Gastroesophageal sphincter (tissue), 3 donors: ENCODE data around the gene SEC22A.

Source experiments
- EP300 ChIP-seq: sonication (generic); formaldehyde crosslinking; IDR thresholded peaks from one replicate; pipeline ENCODE4 v1.6.1; 2017; ENCODE audit warnings: antibody characterized with exemption, mild to moderate bottlenecking
- POLR2A ChIP-seq, 2 donors: fragments of 450-650 bp; IDR thresholded peaks; one replicate each; pipeline ENCODE4 v1.6.1; 2017; ENCODE audit warnings: antibody characterized with exemption in 2 of 2, mild to moderate bottlenecking in 2 of 2, moderate library complexity in 1 of 2
- POLR2AphosphoS5 ChIP-seq: sonication (generic); formaldehyde crosslinking; IDR thresholded peaks from one replicate; pipeline ENCODE4 v1.6.1; 2017; ENCODE audit warnings: antibody characterized with exemption
- TF ChIP-seq, protein P1 (sequence below), 4 experiments: fragments of 200-600 bp in 2 of 4; fragments of 450-650 bp in 2 of 4; sonication (generic) in 1 of 4; IDR thresholded peaks; one replicate each; pipeline ENCODE4 v1.5.1; 2017 to 2019; ENCODE audit warnings: antibody characterized with exemption in 4 of 4, mild to moderate bottlenecking in 2 of 4, moderate library complexity in 2 of 4

DNA sequence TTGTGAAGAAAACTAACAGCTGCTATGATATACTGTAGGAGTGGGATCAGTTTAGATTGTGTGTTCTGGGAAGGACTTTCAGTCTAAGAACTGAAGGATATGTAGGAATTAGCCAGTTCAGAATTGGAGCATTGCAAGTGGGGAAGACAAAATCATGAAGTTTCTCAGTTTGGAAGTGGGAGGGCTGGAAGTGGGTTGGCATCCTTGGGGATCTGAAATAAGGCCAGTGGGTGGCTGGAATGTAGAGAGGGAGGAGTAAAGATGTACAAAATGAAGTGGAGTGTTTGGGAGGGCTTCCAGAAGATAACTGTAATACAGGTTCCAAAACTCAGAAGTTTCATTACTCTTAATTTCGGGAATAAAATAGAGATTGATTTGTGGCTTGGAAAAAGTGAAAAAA lies 17.2 kb downstream of the SEC22A start:
- TF ChIP-seq, protein P1, sequence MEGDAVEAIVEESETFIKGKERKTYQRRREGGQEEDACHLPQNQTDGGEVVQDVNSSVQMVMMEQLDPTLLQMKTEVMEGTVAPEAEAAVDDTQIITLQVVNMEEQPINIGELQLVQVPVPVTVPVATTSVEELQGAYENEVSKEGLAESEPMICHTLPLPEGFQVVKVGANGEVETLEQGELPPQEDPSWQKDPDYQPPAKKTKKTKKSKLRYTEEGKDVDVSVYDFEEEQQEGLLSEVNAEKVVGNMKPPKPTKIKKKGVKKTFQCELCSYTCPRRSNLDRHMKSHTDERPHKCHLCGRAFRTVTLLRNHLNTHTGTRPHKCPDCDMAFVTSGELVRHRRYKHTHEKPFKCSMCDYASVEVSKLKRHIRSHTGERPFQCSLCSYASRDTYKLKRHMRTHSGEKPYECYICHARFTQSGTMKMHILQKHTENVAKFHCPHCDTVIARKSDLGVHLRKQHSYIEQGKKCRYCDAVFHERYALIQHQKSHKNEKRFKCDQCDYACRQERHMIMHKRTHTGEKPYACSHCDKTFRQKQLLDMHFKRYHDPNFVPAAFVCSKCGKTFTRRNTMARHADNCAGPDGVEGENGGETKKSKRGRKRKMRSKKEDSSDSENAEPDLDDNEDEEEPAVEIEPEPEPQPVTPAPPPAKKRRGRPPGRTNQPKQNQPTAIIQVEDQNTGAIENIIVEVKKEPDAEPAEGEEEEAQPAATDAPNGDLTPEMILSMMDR (IDR thresholded peaks at IDR 0.05), result no peak
- TF ChIP-seq POLR2AphosphoS5 (no peak), POLR2A (IDR thresholded peaks at IDR 0.05) (no peak), EP300 (no peak)
